A673 (cell line): ENCODE results near the gene MZB1. TPM values are rescaled to one million over a fixed set of nuclear protein-coding genes. Genes with fewer than 3 reads are reported as not detected.

Source experiments
- BruUV-seq: library from RNA; stranded (reverse); fragments of 400-500 nt; replicated peaks from 2 replicates; lab custom pipeline; 2021; lab: Mats Ljungman, UMichigan
- CTCF ChIA-PET: fragments of 300-600 bp; sonication (Branson Sonifier 250); formaldehyde crosslinking; loops from one replicate; lab custom pipeline; 2022; ENCODE audit warnings: antibody characterized with exemption; lab: Charles Lee
- POLR2A ChIA-PET: fragments of 300-600 bp; sonication (Branson Sonifier 250); formaldehyde crosslinking; loops from one replicate; lab custom pipeline; 2022; ENCODE audit warnings: antibody characterized with exemption; ENCODE audit not compliant: low non-redundant PET; lab: Charles Lee
- DNase-seq: peaks from one replicate; pipeline ENCODE4 v3.0.0-alpha.2; 2015; ENCODE audit warnings: low spot score
- H3K27ac ChIP-seq: fragments of 200-600 bp; sonication (generic); 2 replicates; pipeline ENCODE4 v1.5.1; 2016; ENCODE audit warnings: mixed run types, low read depth, mild to moderate bottlenecking, mixed read lengths, antibody characterized with exemption, low read length; ENCODE audit not compliant: poor library complexity, severe bottlenecking
- H3K27me3 ChIP-seq: fragments of 200-600 bp; sonication (generic); replicated peaks from 2 replicates; pipeline ENCODE4 v1.6.1; 2017; ENCODE audit warnings: mixed run types, low read depth, mild to moderate bottlenecking, mixed read lengths, antibody characterized with exemption, low read length; ENCODE audit not compliant: insufficient read depth, poor library complexity
- H3K36me3 ChIP-seq: fragments of 200-600 bp; sonication (generic); 2 replicates; pipeline ENCODE4 v1.6.1; 2016; ENCODE audit warnings: mixed run types, mild to moderate bottlenecking, mixed read lengths, antibody characterized with exemption, low read length; ENCODE audit not compliant: insufficient read depth, poor library complexity, severe bottlenecking
- H3K4me1 ChIP-seq: fragments of 200-600 bp; sonication (generic); 2 replicates; pipeline ENCODE4 v1.6.1; 2017; ENCODE audit warnings: mixed run types, mild to moderate bottlenecking, mixed read lengths, antibody characterized with exemption, low read length; ENCODE audit not compliant: insufficient read depth, poor library complexity, severe bottlenecking
- H3K4me3 ChIP-seq: fragments of 200-600 bp; sonication (generic); 2 replicates; pipeline ENCODE4 v1.5.1; 2016; ENCODE audit warnings: low read depth, mixed run types, mild to moderate bottlenecking, mixed read lengths, low read length; ENCODE audit not compliant: poor library complexity, severe bottlenecking
- H3K9me3 ChIP-seq: fragments of 200-600 bp; sonication (generic); 2 replicates; pipeline ENCODE4 v1.6.1; 2016; ENCODE audit warnings: mixed run types, low read depth, mild to moderate bottlenecking, mixed read lengths, antibody characterized with exemption, low read length; ENCODE audit not compliant: poor library complexity, severe bottlenecking
- EZH2 ChIP-seq: fragments of 200-600 bp; sonication (generic); IDR thresholded peaks from 2 replicates; pipeline ENCODE4 v1.6.1; 2017; ENCODE audit warnings: borderline replicate concordance, low read depth, mild to moderate bottlenecking, mixed read lengths, antibody characterized with exemption, low read length; ENCODE audit not compliant: poor library complexity, severe bottlenecking
- intact Hi-C: fragments of 100-400 bp; cut with micrococcal nuclease; formaldehyde crosslinking; loops from one replicate; pipeline ENCODE4 v1.10.0; 2022; ENCODE audit not compliant: unreplicated experiment
- total RNA-seq: library from RNA; stranded (reverse); gene quantifications from 2 replicates; pipeline ENCODE4 v1.2.3, GENCODE V29; 2021
- TF ChIP-seq, protein P1 (sequence below): fragments of 300-800, 200-600 bp; sonication (generic); conservative IDR thresholded peaks from 2 replicates; pipeline ENCODE4 v1.5.1; 2017; ENCODE audit warnings: low read depth, mild to moderate bottlenecking, antibody characterized with exemption, low read length, moderate library complexity, mixed read lengths

The MZB1 gene
- total RNA-seq, 1 experiment from 2014 or later, result not detected

- H3K4me1 ChIP-seq, result no peaks in the 10 kb centered on the region
- no peaks in the 10 kb centered on the region for H3K27me3 ChIP-seq
- no TSS peak for BruUV-seq
- intact Hi-C loops, result no loop called here
- TF ChIP-seq EZH2, result no peak
- TF ChIP-seq, protein P1, sequence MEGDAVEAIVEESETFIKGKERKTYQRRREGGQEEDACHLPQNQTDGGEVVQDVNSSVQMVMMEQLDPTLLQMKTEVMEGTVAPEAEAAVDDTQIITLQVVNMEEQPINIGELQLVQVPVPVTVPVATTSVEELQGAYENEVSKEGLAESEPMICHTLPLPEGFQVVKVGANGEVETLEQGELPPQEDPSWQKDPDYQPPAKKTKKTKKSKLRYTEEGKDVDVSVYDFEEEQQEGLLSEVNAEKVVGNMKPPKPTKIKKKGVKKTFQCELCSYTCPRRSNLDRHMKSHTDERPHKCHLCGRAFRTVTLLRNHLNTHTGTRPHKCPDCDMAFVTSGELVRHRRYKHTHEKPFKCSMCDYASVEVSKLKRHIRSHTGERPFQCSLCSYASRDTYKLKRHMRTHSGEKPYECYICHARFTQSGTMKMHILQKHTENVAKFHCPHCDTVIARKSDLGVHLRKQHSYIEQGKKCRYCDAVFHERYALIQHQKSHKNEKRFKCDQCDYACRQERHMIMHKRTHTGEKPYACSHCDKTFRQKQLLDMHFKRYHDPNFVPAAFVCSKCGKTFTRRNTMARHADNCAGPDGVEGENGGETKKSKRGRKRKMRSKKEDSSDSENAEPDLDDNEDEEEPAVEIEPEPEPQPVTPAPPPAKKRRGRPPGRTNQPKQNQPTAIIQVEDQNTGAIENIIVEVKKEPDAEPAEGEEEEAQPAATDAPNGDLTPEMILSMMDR, result peak; percentile 36
- peak; percentile 39 for DNase-seq
- H3K4me3 ChIP-seq, result no peak overlapping the region
- CTCF ChIA-PET, result interaction anchor here (0.5 to 1.2 kb wide), 5 partner anchors 48 to 790 kb away, joined by 3 to 12 read pairs (median 4); no protein-coding TSS in a partner anchor
- peaks cover 71% of the 10 kb centered on the region for H3K36me3 ChIP-seq
- POLR2A ChIA-PET, result no interaction called here
- no peaks in the 10 kb centered on the region for H3K9me3 ChIP-seq
- no peak overlapping the region for H3K27ac ChIP-seq
These were observed 21.1 kb downstream of the MZB1 start for GRCh38 chr5:139368613-139369012.

DNA sequence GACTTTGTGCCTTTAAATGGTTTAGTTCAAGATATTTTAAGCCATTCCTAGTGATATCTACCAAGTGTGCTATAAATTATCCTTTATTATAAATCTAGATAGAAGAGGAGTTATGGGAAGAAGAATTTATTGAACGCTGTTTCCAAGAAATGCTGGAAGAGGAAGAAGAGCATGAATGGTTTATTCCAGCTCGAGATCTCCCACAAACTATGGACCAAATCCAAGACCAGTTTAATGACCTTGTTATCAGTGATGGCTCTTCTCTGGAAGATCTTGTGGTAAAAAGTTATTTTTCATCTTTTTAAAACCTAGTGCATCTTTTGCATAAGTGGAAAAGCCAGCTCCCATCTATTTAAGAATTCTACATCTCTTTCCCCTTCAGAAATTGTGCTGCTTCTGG, 25.2 kb downstream of the MZB1 start:
- DNase-seq, result no peak
- ChIA-PET POLR2A (no interaction called here), CTCF (no interaction called here)
- no peaks in the 10 kb centered on the region for H3K27me3 ChIP-seq
- no peaks in the 10 kb centered on the region for H3K9me3 ChIP-seq
- peaks cover 58% of the 10 kb centered on the region for H3K36me3 ChIP-seq
- no peak overlapping the region for H3K4me3 ChIP-seq
- intact Hi-C loops, result no loop called here
- TF ChIP-seq EZH2, result no peak
- TF ChIP-seq, protein P1, result no peak
- no peaks in the 10 kb centered on the region for H3K4me1 ChIP-seq
- H3K27ac ChIP-seq, result no peak overlapping the region
- TSS peak; percentile 16 for BruUV-seq

- no TSS peak for BruUV-seq
- no peak for DNase-seq
- peaks cover 52% of the 10 kb centered on the region for H3K36me3 ChIP-seq
- intact Hi-C loops, result no loop called here
- CTCF ChIA-PET, result no interaction called here
- POLR2A ChIA-PET, result no interaction called here
- H3K27ac ChIP-seq, result no peak overlapping the region
- H3K4me3 ChIP-seq, result no peak overlapping the region
- H3K9me3 ChIP-seq, result no peaks in the 10 kb centered on the region
- TF ChIP-seq, protein P1, result no peak
- H3K27me3 ChIP-seq, result no peaks in the 10 kb centered on the region
- H3K4me1 ChIP-seq, result no peaks in the 10 kb centered on the region
These were observed 25.8 kb downstream of the MZB1 start for GRCh38 chr5:139363937-139364336.
